Fibroblast of lung (primary cell): ENCODE data around the gene RAG2.

ENCODE experiments used
- CTCF ChIP-seq, 2 donors: IDR thresholded peaks in 1 of 2; conservative IDR thresholded peaks in 1 of 2; 1 replicate in 1 of 2; 2 replicates in 1 of 2; pipeline ENCODE4 v1.5.1; 2011 to 2012; ENCODE audit warnings: low read length in 2 of 2, control low read depth in 1 of 2, inconsistent platforms in 1 of 2, low read depth in 1 of 2, mild to moderate bottlenecking in 1 of 2
- EZH2 ChIP-seq: IDR thresholded peaks from 2 replicates; pipeline ENCODE4 v1.5.1; 2012; ENCODE audit warnings: low read length, control low read depth, mild to moderate bottlenecking; ENCODE audit errors: missing control alignments

- TF ChIP-seq CTCF (conservative IDR thresholded peaks at IDR 0.05 in 1 of 2, IDR thresholded peaks at IDR 0.05 in 1 of 2; ENCODE audit: low read depth in 1 of 2, low read length in 2 of 2): peak; percentile 32 to 49
- no peak for TF ChIP-seq EZH2
These were observed 24.5 kb upstream of the RAG2 start for GRCh38 chr11:36622431-36623136.
